Muscle of arm (tissue), 12 donors: Measurements from ENCODE around the gene ELAVL4. TPM values are rescaled to one million over a fixed set of nuclear protein-coding genes. Genes with fewer than 3 reads are reported as not detected.

Experiments
- DNase-seq: peaks from one replicate; pipeline ENCODE4 v3.0.0-alpha.2; 2013
- polyA plus RNA-seq, 12 donors: library from polyadenylated mRNA; unstranded; fragments of 120-200 nt; gene quantifications; one replicate each; pipeline ENCODE4 v1.2.1, GENCODE V29; 2013; ENCODE audit not compliant: insufficient read length in 12 of 12

ELAVL4 gene
- polyA plus RNA-seq, 12 donors: 0.05 to 29.8 (median 0.33) TPM; not detected in 3

DNA sequence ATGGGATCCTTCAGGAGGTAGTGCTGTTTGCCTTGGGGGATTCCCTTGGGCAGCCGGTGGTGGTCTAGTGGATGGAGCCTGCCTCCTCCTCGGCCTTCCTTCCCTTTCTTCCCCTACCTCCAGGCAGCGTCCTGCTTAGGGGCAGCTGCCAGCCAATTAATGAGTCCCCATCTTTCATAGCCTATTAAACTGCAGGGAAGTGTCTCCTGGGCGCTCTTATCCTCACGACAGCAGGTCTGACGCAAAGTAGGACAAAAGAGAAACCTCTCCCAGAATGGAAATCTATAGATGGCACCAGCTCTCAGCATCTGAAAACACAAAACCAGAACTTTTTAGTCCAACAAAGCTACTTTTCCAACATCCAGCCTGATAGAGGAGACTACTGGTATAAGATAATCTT lies 69.3 kb downstream of the ELAVL4 start:
- no peak for DNase-seq

DNA sequence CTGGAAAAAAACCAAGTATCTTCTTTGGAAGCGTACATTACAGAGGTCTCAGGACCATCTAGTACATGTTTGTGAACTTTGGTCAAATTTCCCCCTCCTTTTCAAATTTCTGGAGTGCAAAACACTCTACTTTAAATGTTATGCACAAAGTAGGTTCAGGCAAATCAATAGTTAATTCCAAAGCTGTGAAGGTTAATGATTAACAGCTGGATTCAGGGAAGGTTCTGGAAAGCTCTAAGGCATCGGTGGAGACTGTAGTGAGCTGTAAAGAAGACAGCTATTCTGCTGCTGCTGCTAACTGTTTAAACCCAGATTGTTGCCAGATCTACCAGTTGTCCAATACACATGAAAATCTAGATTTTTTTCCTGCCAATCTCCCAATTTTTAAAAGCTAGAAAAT lies 70.9 kb downstream of the ELAVL4 start:
- no peak for DNase-seq

DNA sequence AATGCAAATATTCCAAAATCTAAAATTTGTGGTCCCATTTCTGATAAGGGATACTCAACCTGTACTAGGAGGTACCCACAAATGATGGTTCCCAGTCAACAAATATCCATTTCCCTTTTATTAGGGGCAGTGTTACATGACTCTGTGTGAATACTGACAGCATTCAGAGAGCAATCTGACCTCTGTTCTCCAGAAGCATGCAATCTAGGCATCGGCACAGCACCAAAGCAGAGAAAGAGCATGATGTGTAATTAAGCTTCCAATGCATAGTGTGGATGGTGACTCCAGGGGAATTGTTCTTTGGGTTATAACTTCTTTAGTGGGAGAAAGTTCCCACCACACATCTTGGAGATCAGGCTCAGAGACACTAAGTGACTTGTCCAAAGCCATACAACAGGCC lies 71.6 kb downstream of the ELAVL4 start:
- no peak for DNase-seq

DNA sequence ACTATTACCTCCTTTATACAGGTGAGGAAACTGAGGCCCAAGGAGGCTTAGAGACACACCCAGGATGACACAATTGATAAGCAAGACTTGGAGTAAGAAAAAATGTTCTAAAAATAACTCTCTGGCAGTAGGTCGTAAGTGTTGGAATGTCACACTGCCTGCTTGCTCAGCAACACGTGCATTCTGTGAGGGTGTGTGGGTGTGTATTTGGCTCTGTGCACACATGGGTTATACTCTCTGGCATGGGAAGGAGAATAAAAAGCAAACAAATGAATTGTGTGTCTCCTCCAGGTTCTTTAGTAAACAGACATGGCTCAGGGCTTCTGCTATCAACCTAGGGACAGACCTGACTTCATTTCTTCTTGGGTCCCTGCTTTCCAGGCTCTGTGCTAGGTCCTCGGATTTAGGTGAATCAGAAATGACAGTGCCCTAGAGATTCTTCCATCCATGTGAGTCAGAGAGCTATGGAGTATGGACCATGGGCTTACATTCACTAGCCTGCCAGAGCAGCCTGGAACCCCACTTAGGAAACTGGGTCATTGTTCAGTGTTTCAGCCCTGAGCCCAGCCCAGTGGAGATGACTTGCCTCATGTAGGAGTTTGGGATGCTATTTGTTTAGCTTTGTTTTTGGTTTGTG lies 72.4 kb downstream of the ELAVL4 start:
- no peak for DNase-seq

DNA sequence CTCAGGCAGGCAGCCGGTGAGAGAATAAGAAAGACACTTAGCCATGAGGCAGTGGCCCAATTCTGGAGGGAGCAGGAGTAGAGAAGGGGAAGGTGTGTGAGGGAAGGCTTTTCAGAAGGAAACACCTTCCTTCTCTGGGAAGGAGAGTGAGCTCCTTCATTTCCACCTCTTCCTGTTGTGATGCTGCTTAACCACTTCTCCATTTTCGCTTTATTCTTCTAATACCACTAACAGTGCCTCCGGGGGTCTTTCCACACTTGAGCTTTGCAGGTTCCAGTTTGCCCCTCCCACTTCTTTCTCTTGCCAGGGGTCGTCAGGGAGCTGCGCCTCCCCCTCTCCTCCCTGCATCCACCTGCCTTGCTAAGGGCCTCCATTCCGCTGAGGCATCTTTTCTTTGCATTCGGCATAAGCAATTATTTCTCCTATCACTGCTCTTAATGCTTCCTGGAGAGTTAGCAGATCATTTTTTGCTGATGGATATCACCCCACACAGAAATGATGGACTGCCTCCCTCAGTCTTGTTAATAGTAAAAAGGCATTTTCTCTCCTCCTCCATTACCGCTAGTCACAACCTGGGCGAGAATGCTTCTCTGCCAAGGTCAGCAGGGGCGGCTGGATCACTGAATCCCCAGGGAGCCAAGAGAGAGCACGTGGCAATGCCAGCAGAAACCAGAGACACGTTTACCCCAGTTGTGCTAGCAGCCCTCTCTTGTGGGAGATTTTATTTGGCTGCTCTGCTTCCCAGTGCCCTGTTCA lies 74.8 kb downstream of the ELAVL4 start:
- DNase-seq: no peak

DNA sequence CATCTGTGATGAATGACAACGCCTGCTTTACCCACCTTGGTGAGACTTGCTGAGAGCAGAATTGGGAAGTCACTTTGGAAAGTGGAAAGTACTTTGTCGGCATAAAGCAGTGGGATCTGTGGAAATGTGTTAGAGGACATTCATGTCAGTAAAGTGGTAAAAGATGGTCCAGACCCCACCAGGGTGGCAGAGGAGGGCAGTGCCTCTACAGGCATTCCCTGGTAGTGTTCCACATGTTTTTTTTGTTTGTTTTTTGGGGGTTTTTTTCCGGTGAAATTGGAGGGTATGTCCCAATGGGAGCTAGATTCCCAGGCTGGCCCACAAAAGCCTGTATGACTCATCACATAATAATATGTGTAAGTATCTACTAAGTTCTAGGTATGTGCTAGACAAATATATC lies 80.6 kb downstream of the ELAVL4 start:
- no peak for DNase-seq

DNA sequence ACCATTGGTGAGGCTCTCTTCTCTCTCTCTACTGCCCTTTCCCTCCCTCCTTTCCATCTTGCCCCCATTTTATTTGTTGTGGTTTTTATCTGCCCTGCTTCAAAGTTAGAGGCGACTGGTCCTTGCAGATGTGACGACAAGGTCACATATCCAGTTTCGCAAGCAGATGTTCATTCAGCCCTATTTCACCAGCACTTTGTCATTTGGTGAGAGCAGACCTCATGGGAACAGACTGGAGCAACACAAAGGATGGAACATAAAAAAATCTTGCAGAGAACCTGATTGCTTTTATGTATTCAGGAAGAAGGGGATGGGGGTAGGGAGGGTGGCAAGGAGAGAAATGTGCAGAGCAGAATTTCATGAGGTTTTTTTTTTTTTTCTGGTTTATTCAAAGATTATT lies 84.3 kb downstream of the ELAVL4 start:
- DNase-seq: no peak

DNA sequence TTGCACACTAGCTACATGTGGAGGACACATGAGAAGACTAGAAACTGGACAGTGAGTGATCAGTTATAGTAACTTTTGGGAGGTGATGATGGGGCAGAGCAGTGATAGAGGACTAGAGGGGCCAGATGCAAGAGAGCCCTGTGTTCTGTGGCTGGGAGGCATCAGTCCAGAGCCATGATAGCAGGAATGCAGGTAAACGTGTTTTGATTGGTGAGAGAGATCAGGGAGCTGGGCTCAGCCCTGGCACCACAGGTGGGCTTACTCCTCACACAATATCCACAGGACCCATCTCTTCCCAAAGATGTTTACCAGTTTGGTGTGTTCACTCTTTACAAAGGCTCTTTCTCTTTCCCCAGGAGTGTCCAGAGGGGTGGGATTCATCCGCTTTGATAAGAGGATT lies 86.5 kb downstream of the ELAVL4 start:
- no peak for DNase-seq

DNA sequence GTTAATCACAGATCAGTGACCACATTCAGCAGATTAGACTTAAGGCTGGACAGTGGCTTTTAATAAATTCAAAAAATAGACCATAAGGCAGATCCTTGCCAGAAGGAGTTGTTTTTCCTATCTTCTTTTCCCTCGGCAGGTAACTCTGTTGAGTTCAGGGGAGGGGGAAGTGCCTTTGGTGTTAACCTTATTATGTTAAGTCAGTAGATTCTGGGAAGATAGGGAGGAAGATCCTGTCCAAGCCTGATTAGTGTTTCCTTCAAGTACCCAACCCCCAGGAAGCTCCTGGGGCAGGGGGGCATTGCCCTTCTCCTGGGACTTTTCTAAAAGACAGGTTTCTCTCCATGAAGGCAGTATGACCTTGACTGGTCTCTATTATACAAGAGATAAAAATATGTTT lies 87.4 kb downstream of the ELAVL4 start:
- no peak for DNase-seq

DNA sequence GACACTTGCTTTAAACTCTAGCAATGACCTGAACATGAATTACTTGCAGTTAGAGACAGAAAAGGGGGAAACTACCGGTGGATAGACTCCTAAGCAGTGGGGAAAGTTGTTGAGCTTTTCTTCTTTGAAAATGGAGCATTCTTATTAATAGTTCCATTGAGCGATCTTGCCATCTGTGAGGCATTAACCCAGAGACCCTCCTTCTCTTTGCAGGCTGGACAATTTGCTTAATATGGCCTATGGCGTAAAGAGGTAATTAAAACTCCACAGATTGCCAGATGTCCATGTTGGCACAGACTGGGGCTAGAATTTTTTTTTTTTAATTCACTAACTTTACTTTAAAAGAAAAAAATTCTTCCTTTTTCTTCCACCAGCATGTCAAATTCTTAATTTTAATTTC lies 88.5 kb downstream of the ELAVL4 start:
- DNase-seq: no peak

DNA sequence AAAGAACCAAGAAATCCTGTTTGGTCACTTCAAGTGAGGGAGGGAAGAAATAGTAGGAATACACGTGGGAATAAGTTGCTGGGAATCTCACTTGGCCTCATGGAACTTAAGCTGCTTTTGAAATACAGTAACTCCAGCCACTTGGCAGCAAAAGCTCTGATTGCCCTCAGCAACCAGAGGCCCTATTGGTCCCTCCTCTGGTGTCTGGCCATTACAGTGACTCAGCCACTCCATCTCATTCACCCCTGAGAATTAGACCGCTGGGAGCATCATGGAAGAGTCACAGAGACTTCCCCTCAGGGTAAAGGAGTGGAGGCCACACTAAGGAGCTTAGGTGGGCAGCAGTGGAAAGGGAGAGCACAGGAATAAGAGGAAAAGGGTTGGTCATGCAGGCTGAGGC lies 99.6 kb downstream of the ELAVL4 start:
- no peak for DNase-seq

DNA sequence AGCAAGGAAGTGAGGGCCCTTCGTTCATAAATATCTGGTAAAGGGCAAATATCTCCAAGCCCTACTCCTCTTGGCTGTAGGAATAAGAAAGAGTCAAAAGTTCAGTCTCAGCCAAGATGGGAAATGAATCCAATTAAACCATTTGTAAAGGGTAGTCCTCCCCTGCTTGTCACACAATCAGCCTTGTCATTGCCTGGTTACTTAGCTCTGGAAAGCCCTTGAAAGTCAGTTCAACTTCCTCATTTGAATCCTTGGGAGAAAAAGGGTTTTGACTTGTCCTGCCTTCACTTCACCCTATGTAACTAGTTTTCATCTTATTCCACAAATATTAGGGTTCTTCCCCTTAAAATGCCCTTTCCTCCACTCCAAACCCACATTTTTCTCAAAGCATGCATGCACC lies 100.0 kb downstream of the ELAVL4 start:
- DNase-seq: no peak

DNA sequence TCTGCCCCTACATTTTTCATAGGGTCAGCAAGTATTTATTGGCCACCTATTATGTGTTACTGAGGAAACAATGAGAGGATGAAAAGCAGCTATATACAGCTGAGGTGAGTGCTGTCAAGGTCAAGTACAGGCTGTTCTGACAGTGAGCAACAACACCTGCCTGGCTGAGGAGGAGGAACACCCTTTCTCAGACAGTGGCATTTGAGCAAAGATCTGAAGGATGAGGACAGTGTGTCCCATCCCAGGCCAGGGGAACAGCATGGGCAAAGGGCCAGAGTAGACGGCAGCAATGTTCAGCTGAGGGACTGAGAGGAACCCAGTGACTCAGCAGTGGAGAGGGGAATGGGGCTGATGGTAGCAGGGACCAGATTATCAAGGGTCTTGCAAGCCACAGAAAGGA lies 101.0 kb downstream of the ELAVL4 start:
- no peak for DNase-seq

DNA sequence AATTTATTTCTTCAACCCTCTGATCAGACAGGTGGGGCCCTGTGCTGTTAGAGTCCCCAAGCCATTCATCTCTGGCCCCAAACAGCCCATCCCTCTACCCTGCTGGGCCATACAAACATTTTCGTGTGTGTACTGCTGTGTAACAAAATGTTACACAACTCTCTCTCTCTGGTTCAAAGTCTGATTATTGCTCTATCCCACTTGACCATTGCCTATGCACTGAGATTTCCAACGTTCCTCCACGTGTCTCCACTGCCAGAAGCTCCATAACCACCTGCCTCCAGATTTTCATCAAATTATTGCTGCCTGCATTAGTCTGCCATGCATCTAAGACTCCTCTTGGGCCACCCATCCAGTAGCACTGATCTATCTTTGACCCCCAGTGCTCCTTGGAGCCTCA lies 104.8 kb downstream of the ELAVL4 start:
- DNase-seq: no peak

DNA sequence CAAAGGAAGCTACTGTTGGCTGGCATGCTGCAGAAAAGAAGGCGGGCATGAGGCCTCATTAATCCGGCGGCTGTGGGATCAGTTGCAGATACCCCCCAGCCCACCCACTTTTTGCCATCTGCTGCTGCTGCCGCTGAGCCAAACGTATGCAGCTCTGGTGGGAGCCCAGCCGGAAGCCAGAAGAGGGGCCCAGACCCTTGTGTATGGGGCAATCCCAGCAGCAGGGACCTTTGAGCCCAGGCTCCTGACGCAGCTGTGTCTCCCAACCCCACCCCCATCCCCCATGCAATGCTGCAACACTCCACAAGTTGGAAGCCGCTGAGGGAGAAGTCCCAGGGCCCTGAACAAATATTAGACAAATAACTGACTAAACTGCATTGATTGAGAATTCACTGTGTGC lies 106.0 kb downstream of the ELAVL4 start:
- no peak for DNase-seq

DNA sequence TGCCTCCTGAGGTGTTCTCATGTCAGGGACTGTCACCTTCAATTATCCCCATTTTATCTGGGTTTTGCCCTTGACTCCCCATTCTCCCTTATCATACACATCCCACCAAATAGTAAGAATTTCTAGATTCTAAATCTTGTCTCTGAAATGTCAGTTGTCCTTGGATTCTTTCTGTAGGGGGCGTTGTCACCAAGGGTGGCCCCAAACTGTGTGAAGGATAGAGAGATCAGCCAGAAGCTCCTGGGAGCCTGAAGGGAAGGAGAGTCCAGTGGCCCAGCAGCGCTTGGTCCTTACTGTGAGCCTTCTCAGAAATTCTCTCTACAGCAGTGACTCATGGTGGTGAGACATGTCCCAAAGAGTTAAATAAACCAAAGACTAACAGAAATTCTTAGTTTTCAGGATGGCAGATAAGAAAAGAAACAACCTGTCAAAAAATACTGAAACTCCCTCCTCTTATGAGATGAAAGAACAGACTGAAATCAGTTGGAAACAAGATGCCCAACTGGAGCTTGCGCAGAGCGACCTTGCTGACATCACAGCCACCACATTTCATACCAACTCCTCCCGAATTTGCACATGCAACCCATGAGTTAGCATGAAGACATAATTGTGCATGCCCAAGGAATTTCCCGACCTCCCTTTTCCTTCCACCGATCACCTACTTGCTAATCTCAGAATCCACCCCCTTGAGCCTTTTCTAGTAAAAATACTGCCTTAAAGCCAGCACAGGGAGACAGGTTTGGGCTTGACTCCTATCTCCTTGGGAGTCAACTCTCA lies 109.8 kb downstream of the ELAVL4 start:
- no peak for DNase-seq

DNA sequence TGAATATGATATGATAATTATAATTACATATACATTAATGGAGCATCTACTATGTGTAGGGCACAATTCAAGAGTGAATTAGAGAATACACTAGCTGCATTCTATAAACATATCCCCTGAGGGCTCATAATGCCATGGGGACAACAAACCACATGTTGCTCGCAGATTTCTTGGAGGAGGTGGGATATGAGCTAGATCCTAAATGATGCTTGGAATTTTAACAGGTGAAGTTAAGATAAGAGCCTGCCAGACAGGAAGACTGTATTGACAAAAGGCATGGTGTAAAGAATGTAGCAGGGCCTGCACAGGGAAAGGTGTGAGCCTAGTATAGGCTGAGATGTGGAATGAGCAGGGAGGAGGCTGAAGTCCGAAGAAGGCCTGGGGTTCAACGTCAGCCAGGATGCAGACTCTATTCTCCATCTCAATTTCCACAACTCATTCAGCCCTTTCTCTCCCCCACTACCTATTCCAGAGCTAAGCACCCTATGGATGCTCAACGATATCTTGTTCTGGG lies 120.2 kb downstream of the ELAVL4 start:
- no peak for DNase-seq

DNA sequence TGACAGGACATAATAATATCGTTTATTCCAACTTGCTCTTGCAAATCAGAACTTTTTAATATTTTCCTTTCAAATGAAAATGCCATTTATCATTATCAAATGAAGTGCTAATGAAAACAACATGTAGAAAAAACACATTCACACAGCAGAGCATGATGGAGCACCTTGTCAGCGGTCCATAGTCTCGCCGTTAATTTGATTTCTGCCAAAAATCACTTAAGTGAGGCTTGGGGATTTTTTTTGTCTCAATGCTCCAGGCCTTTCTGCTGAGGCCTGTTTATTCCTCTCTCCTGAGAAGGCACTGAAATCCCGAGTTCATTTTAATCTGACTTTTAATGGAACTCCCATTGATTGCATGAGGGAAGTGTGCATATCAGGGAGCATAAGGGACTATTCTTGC lies 122.5 kb downstream of the ELAVL4 start:
- no peak for DNase-seq

DNA sequence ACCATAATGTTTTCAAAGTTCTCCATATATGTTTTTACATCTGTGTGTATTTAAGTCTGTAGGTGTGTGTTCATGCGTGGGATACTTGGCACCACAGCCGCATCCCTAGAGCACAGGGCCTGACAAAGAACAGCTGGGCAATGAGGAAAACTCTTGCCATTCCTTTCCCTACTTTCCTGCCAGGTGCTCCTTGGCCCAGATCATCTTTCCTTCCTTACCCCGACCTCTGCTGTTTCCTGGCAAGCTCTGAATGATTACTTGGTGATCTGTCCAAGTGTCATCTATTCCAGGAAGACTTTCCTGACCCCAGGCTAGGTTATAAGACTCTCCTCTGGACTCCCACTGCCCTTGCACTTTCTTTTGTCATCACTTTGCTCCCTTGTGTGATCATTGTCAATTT lies 123.6 kb downstream of the ELAVL4 start:
- no peak for DNase-seq

DNA sequence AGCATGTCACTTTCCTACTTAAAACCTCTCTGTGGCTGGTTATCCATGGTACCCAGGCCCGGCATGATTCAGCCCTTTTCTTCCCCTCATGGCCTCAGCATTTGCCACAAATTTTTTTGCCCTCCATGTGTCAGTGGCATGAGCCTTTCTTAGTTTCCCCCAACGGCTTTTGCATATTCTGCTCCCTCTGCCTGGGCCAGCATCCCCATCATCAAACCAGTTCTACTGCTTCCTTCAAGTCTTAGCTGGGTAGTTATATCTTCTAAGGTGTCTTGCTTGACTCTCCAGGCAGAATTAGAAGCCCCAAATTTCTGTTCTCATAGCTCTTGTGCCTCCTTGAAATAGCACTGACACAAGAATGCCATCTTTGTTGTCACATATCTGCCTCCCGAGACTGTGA lies 127.9 kb downstream of the ELAVL4 start:
- no peak for DNase-seq

DNA sequence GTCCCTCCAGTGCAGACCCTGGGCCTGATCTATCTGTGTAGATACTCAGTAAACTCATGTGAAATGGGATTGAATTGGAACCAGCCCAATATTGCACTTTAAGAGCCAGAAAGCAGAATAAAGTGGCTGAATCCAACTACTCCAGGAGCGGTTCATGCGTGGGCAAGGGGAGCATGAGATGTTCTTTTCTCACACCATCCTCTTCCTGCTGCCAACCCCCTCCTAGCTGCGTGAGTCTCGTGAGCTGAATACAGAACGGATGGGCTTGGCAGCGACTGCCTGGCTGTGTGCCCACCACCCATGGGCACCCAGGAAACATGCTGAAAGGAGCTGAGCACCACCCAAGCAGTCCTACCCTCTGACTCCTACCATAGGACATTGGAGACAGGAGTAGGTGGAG lies 128.3 kb downstream of the ELAVL4 start:
- no peak for DNase-seq

DNA sequence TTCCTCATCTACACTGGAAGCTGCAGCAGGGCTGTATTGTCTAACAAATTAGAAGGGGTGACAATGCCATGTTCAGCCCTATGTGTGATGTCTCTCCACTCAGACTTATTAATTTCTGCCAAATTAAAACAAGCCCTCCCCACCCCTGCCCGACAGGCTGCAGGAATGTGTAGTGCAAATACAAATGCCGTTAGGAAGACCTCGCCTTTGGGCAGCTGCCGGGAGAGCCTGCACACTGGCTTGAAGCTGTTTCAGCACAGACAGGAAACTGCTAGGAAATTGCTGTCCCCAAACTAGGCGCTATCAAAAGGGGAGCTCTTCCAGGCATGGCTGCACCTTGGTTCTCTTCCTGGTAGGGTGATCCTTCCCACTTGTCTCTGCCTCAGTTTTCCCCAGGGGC lies 135.2 kb downstream of the ELAVL4 start:
- no peak for DNase-seq

DNA sequence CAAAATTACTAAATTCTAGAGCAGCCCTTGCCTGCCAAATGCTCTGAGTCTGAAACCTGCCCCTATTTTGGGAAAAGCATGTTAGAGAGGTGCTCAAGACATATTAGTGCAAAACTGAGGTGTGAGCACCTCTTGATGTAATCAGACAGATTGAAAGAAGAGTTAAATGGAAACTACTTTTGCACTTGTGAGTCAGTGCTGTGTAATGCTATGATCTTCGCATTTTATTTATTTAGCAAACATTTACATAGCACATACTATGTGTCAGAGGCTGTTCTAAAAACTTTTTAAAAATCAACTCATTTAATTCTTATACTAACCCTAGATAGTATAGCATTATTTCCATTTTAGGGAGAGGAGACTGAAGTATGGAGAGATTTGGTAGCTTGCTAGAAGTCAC lies 138.1 kb downstream of the ELAVL4 start:
- DNase-seq: no peak
